NK-92 treated with Interleukin-12 subunit alpha and Interleukin-12 subunit beta, amount 100 ng/mL, for 24 hours (cell line): ENCODE results near the gene HEATR3.
A peak's percentile ranks its signal among the peaks of the same experiment; 100 is the strongest.

ENCODE experiments used
- DNase-seq: peaks from one replicate; lab custom pipeline; 2025; lab: John Stamatoyannopoulos, UW

Gene HEATR3

DNA sequence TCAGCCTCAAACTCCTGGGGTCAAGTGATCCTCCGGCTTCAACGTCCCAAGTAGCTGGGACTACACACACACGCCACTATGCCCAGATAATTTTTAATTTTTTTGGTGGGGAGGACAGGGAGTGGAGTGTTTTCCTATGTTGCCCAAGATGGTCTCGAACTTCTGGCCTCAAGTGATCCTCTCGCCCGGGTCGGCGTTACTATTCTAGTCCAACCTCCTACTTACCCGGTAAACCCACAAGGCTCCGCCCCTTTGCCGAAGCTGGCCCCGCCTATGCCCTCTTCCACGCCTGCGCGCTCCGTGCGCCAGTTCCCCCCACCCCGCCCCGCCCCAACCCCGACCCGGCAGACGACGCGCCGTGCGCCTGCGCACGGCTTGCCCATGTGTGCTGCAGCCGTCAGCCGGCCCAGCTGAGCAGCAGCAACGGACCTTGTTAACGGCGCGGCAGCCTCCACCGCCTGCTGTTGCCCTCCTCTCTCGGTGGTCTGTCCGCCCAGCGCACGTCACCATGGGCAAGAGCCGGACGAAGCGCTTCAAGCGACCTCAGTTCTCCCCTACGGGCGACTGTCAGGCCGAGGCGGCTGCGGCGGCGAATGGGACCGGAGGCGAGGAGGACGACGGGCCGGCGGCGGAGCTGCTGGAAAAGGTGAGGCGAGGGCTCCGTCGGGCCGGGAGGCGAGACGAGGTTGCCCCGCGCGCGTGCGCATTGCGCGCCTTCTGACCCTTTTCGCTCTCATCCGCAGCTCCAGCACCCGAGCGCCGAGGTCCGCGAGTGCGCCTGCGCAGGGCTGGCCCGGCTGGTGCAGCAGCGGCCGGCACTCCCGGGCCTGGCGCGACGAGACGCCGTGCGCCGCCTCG is at the start of gene HEATR3:
TSS of gene HEATR3 (plus strand) at position 347 of the 858 bp plus-strand sequence. CDS start at position 509, 162 bp downstream.
- peak; percentile 81 for DNase-seq

- DNase-seq: no peak
These were observed 48.2 kb upstream of the HEATR3 start for GRCh38 chr16:50017553-50017952.

- no peak for DNase-seq
These were observed 44.2 kb upstream of the HEATR3 start for GRCh38 chr16:50021544-50021943.

GRCh38 chr16:50023641-50024040 is 42.1 kb upstream of the HEATR3 start:
- no peak for DNase-seq

GRCh38 chr16:50024207-50024606 is 41.6 kb upstream of the HEATR3 start:
- no peak for DNase-seq

GRCh38 chr16:50024684-50025536 is 40.9 kb upstream of the HEATR3 start, which contains the start of gene CNEP1R1:
Gene CNEP1R1, plus strand, starts transcription at chr16:50025225. Its CDS starts 91 bp downstream, at chr16:50025316.
- DNase-seq: peak; percentile 84

DNA sequence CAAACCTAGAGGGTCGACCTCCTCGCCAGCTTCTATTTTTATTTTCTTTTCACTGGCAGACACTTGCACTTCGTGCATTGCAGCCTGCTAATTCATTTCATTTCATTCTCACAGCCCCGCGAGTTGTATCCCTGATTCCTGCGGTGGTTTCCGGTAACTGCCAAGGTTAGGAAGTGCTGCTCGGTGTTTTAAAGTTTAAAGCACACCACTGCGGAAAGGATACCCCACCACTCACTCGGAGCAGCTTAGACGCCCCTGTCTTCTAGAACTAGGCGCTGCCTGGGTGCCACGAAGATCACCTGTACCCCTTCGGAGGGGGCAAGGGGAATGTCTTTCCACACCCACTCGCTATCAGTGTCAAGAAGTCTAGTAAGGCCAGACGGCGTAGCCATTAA is 40.2 kb upstream of the HEATR3 start:
- DNase-seq: no peak

DNA sequence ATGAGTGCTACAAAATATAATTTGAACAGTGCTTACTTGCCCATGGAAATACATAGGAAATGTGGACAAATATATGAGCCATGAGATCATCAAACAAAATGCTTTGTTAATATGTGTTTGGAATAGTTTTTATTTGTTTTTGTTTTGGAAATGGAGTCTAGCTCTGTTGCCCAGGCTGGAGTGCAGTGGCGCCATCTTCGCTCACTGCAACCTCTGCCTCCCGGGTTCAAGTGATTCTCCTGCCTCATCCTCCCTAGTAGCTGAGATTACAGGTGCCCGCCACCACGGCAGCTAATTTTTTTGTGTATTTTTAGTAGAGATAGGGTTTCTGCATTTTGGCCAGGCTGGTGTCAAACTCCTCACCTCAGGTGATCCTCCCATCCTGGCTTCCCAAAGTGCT is 37.9 kb upstream of the HEATR3 start:
- DNase-seq: no peak

DNA sequence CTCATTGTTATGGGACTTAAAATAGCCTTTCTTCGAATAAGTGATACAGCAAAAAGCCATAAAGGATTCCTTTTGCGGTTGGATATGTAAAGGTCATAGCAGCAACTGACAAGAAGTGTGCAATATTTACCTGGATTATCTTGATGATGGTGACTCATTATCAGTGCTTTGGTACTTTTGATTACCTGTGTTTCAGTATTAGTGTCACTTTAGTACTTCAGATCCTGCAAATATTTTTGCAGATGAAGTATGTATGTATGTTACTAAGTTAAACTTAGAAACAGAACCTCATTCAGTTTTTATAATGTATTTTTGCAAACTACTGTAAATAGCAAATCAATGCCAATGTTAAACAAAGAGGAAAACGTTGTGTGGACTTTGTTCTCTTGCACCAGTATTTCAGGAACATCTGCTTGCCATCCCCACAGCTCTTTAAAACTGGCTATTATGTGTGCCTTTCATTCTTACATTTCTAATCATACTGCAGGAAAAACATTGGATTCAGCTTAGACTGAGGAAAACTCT is 30.2 kb upstream of the HEATR3 start:
- no peak for DNase-seq

DNA sequence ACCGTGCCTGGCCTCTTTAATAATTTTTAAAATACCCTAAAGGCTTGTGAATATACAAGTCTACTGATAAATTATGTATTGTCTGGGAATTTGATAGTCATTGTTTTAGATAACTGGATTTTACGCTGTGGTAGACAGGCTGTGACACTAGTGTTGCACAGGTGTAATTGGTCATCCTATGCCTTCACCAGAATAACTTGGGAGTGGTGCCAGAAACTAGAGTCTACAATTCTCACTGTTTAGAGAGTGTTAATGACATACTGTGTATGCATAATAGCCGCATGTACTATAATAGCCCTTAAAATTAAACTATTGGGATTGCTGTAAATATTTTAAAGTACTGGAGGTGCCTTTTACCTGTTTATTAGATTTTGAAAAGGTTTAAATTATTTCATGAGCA is 29.3 kb upstream of the HEATR3 start:
- DNase-seq: no peak

DNA sequence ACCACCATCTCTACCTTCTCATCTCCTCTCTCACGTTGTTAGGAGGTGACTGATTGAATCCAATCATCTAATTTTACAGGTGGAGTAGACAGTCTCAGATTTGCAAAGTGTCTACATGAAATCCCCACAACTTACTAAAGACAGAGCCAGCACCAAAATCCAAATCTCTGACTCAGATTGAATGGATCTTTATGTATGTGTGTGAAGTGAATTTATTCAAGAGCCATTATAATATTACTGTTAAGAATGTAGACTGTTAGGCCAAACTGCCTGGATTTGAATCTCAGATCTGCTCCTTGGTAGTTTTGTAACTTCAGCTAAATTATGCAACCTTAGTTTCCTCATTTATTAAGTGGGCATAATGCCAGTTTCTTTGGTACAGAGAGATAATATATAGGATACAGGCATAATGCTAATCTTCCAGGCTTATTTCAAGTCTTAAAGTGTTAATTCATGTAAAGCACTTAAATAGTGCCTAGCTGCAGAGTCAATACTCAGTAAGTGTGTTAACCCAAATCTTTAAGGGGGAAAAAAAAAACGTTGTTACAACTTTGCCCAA is 28.0 kb upstream of the HEATR3 start:
- no peak for DNase-seq

GRCh38 chr16:50038286-50038685 is 27.5 kb upstream of the HEATR3 start:
- no peak for DNase-seq

GRCh38 chr16:50038756-50039529 is 26.8 kb upstream of the HEATR3 start:
- no peak for DNase-seq

- DNase-seq: no peak
These were observed 25.8 kb upstream of the HEATR3 start for GRCh38 chr16:50040018-50040417.

DNA sequence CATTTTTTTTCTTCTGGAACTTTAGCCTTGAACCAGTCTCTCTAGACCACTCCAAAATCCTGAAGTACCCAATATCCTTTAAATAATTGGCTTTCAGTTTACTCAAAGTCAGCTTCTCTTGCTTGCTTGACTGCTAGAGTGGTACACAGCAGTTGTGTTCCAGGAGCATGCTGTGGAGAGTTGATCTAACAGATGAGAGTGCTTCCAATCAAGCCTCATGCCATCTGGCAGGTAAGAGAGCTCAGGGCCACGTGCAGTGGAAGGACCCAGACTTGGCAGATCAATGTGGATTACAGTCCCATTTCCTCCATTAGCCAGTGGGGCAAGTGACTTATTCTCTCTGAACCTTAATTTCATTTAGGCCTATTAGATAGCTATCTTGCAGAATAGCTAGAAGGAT is 25.1 kb upstream of the HEATR3 start:
- DNase-seq: no peak

GRCh38 chr16:50043358-50043757 is 22.4 kb upstream of the HEATR3 start:
- DNase-seq: no peak

DNA sequence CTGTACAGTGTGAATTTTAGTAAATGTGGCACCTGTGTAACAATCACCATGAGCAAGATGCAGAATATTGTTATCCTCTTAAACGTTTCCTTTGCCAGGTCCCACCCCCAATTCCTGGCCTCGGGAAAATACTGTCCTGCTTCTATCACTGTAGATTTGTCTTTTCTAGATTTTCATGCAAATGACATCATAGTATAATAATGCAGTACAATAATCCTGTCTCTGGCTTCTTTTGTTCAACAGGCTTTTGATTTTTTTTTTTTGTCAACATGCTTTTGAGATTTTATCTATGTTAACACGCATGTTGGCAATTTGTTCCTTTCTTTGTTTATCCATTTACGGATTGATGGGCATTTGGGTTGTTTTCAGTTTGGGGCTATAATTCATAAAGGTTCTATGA is 20.4 kb upstream of the HEATR3 start:
- DNase-seq: no peak

DNA sequence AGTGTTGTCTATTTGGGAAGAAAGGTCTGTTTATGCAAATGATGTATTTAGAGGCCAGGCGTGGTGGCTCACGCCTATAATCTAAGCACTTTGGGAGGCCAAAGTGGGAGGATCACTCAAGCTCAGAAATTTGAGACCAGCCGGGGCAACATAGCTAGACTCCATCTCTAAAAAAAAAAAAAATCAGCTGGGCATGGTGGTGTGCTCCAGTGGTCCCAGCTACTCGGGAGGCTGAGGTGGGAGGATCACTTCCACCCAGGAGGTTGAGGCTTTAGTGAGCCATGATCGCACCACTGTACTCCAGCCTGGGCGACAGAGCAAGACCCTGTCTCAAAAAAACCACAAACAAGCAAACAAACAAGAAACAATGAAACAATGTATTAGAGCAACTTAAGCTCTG is 18.9 kb upstream of the HEATR3 start:
- DNase-seq: no peak

GRCh38 chr16:50047864-50048263 is 17.9 kb upstream of the HEATR3 start:
- DNase-seq: no peak

DNA sequence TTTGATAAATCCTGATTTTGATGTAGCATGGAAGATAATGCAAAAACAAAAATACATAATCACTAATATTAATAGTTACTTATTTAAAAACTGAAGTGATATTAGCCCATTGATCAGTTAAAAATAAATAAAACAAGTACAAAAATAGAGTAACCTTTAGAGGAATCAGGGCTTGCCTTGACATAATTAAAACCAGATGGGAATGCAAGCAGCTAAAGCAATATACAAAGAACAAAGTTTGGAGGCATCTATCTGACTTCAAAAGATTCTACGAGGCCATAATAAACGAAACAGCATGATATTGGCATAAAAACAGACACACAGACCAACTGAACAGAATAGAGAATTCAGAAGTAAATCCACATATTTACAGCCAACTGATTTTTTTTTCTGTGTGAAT is 15.0 kb upstream of the HEATR3 start:
- DNase-seq: no peak

GRCh38 chr16:50056226-50056625 is 9.5 kb upstream of the HEATR3 start:
- no peak for DNase-seq
